ENCODE results near the gene B3GNT7. TPM values are rescaled to one million over a fixed set of nuclear protein-coding genes. Genes with fewer than 3 reads are reported as not detected.
A peak's percentile ranks its signal among the peaks of the same experiment; 100 is the strongest.

The B3GNT7 gene
- total and polyA plus RNA-seq, 2 experiments from 2014 or later = 44.2 to 89.4 TPM

DNA sequence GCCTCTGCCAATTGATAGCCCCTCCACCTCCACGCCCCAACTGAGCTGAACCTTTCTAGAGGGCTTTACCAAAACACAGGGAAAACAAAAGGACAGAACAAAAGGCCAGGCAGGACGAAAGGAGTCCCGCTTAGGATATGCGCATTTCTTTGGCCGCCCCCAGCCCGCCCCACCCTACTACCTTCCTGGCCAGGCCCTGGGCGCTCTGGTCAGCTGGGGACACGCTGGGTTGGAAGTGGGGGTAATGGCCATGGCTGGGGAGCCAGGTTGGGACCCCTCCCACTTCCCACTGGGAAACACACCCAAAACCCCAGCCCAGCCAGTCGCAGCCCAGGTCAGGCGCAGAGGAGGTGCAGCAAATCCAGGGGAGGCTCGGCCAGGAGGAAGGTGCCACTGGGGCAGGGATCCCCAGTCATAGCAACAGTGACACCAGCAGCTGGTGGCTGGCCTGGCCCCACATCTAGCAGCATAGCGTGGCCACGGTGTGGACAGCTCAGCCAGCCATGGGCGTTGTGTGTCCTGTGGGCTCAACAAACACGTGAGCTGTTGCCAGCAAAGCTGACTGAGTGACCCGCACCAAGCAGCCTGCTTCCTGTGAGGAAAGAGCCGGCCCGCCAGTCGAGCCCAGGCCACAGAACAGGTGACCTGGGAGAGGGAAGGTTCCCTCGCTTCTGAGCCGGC is 24.6 kb upstream of the B3GNT7 start:
- peaks cover 8% of the 10 kb centered on the region; the same call in 2 of the 3 replicates for H3K36me3 Mint-ChIP-seq (ENCODE audit: low read depth)
- peak overlapping the region; percentile 99 for H3K27ac ChIP-seq (ENCODE audit: low read depth)
- H2AFZ ChIP-seq = no peak overlapping the region
- no peaks in the 10 kb centered on the region for H3K27me3 ChIP-seq (ENCODE audit: insufficient read depth)
- no peaks in the 10 kb centered on the region for H4K20me1 ChIP-seq (replicated peaks; ENCODE audit: insufficient read depth)
- ATAC-seq (peak; percentile 82), DNase-seq (ENCODE audit: low spot score) (peak; percentile 91)
- no peaks in the 10 kb centered on the region for H3K9me3 Mint-ChIP-seq
- TF ChIP-seq EZH2phosphoT487 (IDR thresholded peaks at IDR 0.05; ENCODE audit: unreplicated experiment) (no peak), CREB1 (CRISPR knock-in tag; IDR thresholded peaks at IDR 0.05; ENCODE audit: low read depth) (peak; percentile 24; the same call in 1 of the 2 replicates)
- H3K79me2 ChIP-seq (replicated peaks; ENCODE audit: insufficient read depth) = no peaks in the 10 kb centered on the region
- peaks cover 32% of the 10 kb centered on the region for H3F3A ChIP-seq (replicated peaks; ENCODE audit: low read depth)
- no peaks in the 10 kb centered on the region for H3K9me2 ChIP-seq (ENCODE audit: insufficient read depth)
- H3K4me2 ChIP-seq = peak overlapping the region; percentile 79; the same call in 1 of the 2 replicates
- no peaks in the 10 kb centered on the region for H3K36me3 ChIP-seq (ENCODE audit: insufficient read depth)
- peaks cover 52% of the 10 kb centered on the region for H3K4me1 ChIP-seq (ENCODE audit: insufficient read depth)
- peak overlapping the region; percentile 57 for H3K4me3 Mint-ChIP-seq
- peaks cover 52% of the 10 kb centered on the region for H3K4me1 Mint-ChIP-seq
- H3K4me3 ChIP-seq = peak overlapping the region; percentile 43; the same call in 1 of the 2 replicates
- H3K27me3 Mint-ChIP-seq (ENCODE audit: insufficient read depth, low read depth, poor library complexity) = peaks cover 27% of the 10 kb centered on the region
- peak overlapping the region; percentile 95 for H3K27ac Mint-ChIP-seq

DNA sequence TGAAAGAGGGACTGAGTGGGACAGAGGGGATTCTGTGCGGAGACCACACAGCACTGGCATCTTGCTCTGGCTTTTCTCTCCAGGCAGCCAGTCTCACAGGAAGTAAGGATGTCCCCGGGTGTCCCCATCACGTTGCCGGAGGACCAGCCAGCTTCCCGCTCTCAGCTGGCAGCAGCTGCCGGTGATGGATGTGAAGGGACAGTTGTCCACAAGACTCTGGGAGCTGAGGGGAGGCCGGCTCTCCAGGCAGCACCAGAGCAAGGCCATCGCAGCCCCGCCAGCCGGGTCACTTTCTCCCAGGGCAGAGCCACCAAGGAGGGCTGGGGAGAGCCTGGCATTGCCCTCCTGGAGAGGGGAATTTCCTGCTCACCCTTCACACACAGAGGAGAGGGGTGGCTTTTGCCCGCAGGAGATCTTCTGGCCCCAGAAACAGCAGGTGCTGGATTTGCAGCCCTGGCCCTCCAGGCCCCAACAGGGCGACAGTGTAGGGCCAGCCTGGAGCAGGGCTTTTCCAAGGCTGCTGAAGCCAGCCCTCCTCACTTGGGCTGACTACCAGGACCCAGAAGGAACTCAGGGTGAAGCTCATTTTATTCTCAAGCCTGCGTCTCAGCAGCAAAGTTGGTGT is 24.0 kb upstream of the B3GNT7 start:
- no peaks in the 10 kb centered on the region for H3K27me3 ChIP-seq (ENCODE audit: insufficient read depth)
- H3K4me3 Mint-ChIP-seq = no peak overlapping the region
- peak overlapping the region; percentile 38; the same call in 1 of the 2 replicates for H3K4me2 ChIP-seq
- no peaks in the 10 kb centered on the region for H3K9me3 Mint-ChIP-seq
- H3F3A ChIP-seq (replicated peaks; ENCODE audit: low read depth) = peaks cover 32% of the 10 kb centered on the region
- no peak overlapping the region for H2AFZ ChIP-seq
- peaks cover 24% of the 10 kb centered on the region for H3K27me3 Mint-ChIP-seq (ENCODE audit: insufficient read depth, low read depth, poor library complexity)
- peak overlapping the region; percentile 95 for H3K27ac Mint-ChIP-seq
- DNase-seq (ENCODE audit: low spot score) (no peak), ATAC-seq (no peak)
- H3K36me3 ChIP-seq (ENCODE audit: insufficient read depth) = no peaks in the 10 kb centered on the region
- peaks cover 8% of the 10 kb centered on the region; the same call in 2 of the 3 replicates for H3K36me3 Mint-ChIP-seq (ENCODE audit: low read depth)
- H3K4me3 ChIP-seq = no peak overlapping the region
- no peaks in the 10 kb centered on the region for H3K79me2 ChIP-seq (replicated peaks; ENCODE audit: insufficient read depth)
- peaks cover 52% of the 10 kb centered on the region for H3K4me1 Mint-ChIP-seq
- no peaks in the 10 kb centered on the region for H4K20me1 ChIP-seq (replicated peaks; ENCODE audit: insufficient read depth)
- H3K27ac ChIP-seq (ENCODE audit: low read depth) = peak overlapping the region; percentile 99
- peaks cover 55% of the 10 kb centered on the region for H3K4me1 ChIP-seq (ENCODE audit: insufficient read depth)
- TF ChIP-seq ZNF331 (CRISPR knock-in tag; IDR thresholded peaks at IDR 0.05; ENCODE audit: low read depth) (no peak), CREB1 (CRISPR knock-in tag; IDR thresholded peaks at IDR 0.05; ENCODE audit: low read depth) (no peak), EZH2 (IDR thresholded peaks at IDR 0.05; ENCODE audit: low read depth, unreplicated experiment) (no peak), NANOG (IDR thresholded peaks at IDR 0.05; ENCODE audit: borderline replicate concordance) (no peak)
- H3K9me2 ChIP-seq (ENCODE audit: insufficient read depth) = no peaks in the 10 kb centered on the region

DNA sequence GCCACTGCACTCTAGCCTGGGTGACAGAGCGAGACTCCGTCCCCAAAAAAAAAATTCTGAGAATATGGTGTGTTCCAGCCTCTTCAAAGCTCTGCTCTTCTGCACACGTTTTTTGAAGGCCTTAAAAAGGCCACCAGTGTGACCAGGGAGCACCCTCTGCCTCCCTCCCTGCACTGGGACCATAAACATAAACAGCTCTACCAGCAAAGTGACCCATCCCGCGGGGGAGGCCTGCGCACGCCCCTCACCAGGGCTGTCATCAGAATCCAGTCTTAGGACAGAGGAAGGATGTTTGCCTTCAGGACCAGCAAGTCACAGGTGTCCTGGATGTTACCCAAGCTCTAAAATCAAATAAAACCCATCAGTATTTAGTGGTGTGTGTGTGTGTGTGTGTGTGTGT is 23.2 kb upstream of the B3GNT7 start:
- no peaks in the 10 kb centered on the region for H3K9me3 Mint-ChIP-seq
- no peak for DNase-seq (ENCODE audit: low spot score)

More for the DNA sequence above, 23.2 kb upstream of the B3GNT7 start:
- Mint-ChIP-seq H3K27me3 (ENCODE audit: insufficient read depth, low read depth, poor library complexity) (peaks cover 24% of the 10 kb centered on the region), H3K4me3 (no peak overlapping the region; the same call in 2 of the 3 replicates), H3K27ac (peak overlapping the region; percentile 68), H3K4me1 (peaks cover 59% of the 10 kb centered on the region), H3K36me3 (ENCODE audit: low read depth) (peaks cover 11% of the 10 kb centered on the region; the same call in 2 of the 3 replicates)
- Histone ChIP-seq H2AFZ (no peak overlapping the region), H3K4me3 (no peak overlapping the region), H4K20me1 (replicated peaks; ENCODE audit: insufficient read depth) (no peaks in the 10 kb centered on the region), H3K27me3 (ENCODE audit: insufficient read depth) (no peaks in the 10 kb centered on the region), H3K4me2 (no peak overlapping the region), H3K4me1 (ENCODE audit: insufficient read depth) (peaks cover 61% of the 10 kb centered on the region), H3K36me3 (ENCODE audit: insufficient read depth) (no peaks in the 10 kb centered on the region), H3F3A (replicated peaks; ENCODE audit: low read depth) (peaks cover 39% of the 10 kb centered on the region), H3K27ac (ENCODE audit: low read depth) (no peak overlapping the region), H3K9me2 (ENCODE audit: insufficient read depth) (no peaks in the 10 kb centered on the region), H3K79me2 (replicated peaks; ENCODE audit: insufficient read depth) (no peaks in the 10 kb centered on the region)
- no peak for ATAC-seq
- no peak for TF ChIP-seq ZNF114 (CRISPR knock-in tag; IDR thresholded peaks at IDR 0.05)
- TF ChIP-seq POLR2AphosphoS5 (IDR thresholded peaks at IDR 0.05; ENCODE audit: low read depth) = no peak
- no peak for TF ChIP-seq NANOG (IDR thresholded peaks at IDR 0.05; ENCODE audit: borderline replicate concordance)
- no peak for TF ChIP-seq EZH2phosphoT487 (IDR thresholded peaks at IDR 0.05; ENCODE audit: unreplicated experiment)
- no peak for TF ChIP-seq STAT1 (IDR thresholded peaks at IDR 0.05; ENCODE audit: unreplicated experiment)
- TF ChIP-seq CREB1 (CRISPR knock-in tag; IDR thresholded peaks at IDR 0.05; ENCODE audit: low read depth) = no peak
- TF ChIP-seq CTCF (conservative IDR thresholded peaks at IDR 0.05; ENCODE audit: low read depth in 2 of 2) = no peak
